AG08395 (cell line): ENCODE measurements around the gene HP1BP3.
"Not testable (repeated sequence)": the region's sequence is repeated elsewhere in the genome, so short reads cannot be mapped to it uniquely, and the experiment has no call there.

Experiments used
- DNase-seq: peaks from one replicate; pipeline ENCODE4 v3.0.0; 2012; ENCODE audit warnings: mixed read lengths, low spot score

The HP1BP3 gene

DNA sequence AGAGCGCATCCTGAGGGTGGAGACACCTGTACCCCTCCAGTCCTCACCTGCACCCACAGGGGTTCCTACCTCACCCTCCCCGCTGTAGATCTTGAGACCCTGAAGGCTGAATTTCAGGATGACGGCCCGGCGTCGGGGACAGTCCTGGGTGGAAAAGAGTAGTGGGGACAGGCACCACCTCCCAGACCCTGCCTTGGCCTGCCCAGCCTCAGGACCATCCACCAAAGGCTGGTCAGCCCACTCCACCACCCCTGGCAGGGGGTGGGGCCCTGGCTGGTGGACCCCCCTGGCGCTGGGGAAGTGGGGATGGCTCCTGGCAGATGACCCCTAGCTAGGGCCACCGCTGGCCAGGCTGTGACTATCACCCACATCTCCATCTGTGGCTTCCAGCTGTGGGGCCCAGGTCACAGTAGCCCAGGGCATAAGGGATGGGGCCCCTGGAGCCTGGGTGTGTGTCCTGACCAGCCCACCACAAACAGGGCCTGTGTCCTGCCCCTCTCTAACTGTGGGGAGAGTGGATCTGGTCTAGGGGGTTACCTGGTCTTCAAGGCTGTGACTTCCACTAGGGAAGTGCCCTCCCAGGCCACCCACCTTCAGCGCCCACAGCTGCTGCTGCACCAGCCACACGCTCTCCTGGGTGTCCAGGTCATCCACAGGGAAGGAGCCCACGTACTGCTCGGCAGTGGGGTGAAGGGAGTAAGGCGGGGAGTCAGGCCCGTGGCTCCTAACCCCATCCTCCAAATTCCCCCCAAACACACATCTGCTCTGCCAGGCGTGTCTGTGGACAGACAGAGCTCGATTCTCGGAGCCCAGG, 60.0 kb downstream of the HP1BP3 start:
- DNase-seq, result no peak

DNA sequence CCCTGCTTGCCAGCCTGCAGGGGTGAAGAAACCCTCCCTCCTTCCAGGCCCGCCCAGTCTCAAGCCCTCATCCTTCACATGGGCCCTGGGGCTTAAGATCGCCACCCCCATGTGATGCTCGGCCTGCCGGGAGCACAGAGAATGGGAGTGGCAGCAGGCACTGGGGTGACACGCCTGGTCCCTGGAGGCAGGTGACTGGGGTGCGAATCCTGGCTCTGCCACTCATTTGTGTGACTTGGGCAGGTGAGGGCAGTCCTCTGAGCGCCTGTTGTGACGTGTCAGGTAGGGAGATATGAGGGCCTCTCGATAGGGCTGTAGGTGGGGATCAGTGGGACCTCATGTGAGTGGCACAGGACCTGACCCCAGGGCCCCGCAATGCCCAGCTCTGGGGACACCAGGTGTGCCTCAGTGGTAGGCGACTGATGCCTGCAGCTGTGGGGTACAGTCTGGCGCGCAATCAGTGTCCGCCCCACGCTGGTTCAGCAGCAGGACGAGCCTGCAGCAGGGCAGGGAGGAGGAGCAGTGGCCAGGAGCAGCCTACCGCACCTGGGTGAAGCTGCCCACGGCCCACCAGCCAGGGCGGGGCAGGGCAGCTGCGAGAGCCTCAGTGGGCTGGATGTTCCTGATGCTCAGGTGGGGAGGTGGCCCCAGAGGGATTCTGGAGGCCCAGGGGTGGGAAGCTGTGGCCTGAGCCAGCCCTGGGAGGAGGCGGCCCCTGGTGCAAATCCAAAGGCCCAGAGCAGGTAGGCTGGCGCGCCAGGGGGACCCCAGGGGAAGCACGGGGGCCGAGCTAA, 60.8 kb downstream of the HP1BP3 start:
- no peak for DNase-seq

- peak; percentile 21 for DNase-seq
Observed at GRCh38 chr1:20725189-20726117, 61.7 kb downstream of the HP1BP3 start.

GRCh38 chr1:20724364-20725188, 62.5 kb downstream of the HP1BP3 start:
- DNase-seq, result no peak

DNA sequence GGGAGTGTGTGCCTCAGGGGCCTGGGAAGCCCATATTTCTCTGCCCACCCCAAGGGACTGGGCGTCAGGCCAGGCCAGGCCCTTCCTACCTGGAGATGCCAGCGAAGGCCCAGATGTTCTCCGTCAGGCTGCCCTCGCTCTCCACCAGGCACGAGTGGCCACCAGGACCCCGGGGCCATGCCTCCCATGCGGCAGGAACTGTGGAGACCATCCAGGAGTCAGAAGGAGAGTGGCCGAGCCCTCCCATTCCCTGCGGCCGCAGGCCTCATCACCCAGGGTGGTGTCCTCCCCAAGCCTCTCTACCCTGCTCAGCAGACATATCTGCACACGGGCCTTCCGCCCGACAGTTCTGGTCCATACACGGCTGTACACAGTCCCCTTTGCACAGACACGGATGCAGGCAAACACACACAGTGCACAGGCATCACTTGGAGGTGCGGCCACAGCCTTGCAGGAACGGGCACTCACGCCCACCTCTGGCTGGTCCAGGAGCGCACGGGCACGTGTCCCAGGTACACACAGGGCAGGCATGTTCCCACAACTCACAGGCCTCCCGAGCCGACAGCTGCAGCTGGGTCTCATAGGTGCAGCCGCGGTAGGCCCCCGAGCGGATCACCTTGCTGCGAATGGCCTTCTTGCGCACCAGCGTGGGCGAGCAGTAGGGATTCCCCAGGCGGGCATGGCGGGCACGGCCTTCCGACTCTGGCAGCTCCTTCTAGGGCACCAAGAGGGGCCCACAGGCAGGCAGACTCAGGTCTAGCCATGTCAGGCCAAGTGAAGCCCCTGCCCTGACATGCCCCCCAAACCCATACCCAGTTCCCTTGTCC, 63.4 kb downstream of the HP1BP3 start:
- no peak for DNase-seq

DNA sequence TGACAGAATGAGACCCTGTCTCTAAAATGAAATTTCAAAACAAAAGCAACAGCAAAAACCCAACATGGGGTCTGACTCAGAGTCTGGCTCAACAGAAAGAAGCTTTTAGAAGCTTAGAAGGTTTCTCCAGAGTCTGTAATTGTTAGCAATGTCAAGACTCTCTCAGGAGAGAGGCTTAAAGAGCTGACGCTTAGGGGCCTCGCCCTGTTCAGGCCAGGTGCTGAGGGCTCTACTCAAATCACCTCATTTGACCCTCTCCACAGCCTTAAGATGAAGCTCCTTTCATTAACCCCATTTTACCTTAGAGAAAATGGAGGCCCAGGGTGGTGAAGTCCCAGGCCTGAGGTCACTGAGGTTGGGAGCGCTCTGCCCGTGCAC, 64.0 kb downstream of the HP1BP3 start:
- DNase-seq, result no peak

- DNase-seq, result no peak
Observed at GRCh38 chr1:20721117-20722061, 65.7 kb downstream of the HP1BP3 start.

GRCh38 chr1:20720631-20721091, 66.4 kb downstream of the HP1BP3 start:
- DNase-seq, result no peak

DNA sequence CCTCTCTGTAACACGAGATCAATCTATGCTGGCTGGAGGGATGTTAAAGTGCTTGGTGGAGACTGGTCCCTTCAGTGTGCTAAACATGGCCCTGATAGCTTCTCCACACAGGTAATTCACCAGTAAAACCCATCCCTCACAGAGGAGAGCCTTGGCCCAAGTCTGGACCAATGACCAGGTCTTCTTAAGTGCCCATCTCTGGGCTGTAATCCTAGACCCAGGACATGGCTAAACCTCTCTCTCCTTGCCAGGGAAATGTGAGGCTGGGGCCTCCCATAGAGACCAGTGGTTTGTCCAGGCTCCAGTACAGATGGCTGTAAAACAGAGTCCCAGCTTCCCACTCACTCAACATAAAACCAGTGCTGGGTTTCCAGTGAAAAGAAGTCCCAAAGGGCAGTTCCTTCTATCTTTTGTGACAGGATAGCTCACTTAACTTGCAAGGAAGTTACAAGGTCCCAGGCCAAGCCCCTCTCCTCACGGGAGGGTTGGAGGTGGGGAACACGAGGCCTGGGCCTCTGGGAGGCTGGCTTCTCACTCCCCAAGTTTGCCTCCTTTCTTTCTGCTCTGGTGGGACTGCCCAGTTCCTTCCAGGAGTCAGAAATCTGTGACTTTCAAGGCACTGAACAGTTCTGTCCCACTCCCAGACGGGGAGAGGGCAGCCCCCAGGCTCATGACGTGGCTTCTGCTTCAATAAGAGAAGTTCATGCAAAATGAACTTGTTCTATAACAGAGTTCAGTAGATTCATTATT, 67.1 kb downstream of the HP1BP3 start:
- no peak for DNase-seq

DNA sequence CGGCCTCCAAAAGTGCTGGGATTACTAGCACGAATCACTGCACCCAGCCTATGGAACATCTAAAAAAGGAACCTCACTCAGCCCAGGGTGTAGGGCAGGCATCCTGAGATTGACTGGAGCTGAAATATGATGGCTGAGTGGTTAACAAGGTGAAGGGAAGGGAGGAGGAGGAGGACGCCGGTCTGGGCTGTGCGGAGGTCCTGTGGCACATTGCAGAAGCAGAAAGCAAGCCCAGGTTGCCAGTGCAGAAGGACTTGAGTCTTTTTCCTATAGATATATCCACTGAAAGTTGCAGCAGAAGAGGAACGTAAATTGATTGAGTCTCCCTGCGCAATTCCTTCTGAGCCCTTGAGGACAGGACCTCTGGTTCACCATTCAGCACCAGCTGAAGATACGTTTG, 67.8 kb downstream of the HP1BP3 start:
- DNase-seq, result no peak

- not testable (repeated sequence) for DNase-seq
Observed at GRCh38 chr1:20718343-20718882, 68.7 kb downstream of the HP1BP3 start.

DNA sequence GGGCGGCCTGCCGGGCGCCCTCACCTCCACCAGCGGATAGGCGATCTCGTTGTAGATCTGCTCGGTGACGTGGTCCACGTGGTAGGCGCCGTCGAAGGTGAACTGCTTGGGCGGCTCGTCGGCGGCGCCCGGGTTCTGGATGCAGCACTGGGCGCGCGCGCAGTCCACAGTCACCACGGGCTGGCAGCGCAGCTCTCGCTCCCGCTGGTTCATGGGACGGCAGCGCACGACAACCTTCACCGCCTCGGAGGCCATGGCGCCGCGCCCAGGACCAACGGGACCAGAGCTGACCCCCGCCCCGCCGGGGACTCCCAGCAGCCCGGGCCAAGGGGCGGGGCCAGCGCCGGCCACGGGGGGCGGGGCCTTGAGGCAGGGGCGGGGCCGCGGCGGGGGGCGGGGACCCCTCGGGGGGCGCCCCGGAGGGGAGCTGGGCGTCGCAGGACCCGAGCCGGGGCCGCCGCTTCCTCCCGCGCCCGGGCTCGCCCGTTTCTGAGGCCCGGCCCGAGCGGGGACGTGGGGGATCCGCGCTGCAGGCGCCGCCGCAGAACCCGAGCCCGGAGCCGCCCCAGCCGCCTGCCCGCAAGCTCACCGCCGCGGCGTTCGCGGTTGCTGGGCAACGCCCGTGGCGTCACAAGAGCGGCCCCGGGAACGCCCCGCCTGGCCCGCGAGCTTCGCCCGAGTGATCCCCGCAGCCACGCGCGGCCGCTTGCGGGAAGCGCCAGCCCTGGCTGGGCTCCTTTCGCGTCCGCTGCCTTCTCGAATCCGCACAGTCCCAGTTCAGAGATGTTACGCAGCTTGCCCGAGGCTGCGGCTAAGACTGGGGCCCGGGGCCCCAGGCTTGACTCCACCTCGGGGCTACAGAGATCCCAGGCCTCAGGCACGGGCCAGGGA, 69.4 kb downstream of the HP1BP3 start, which contains the start of gene KIF17:
TSS of gene KIF17 (minus strand) at position 556 of the 891 bp plus-strand sequence. CDS start at position 255, 301 bp downstream.
- peak; percentile 89 for DNase-seq

DNA sequence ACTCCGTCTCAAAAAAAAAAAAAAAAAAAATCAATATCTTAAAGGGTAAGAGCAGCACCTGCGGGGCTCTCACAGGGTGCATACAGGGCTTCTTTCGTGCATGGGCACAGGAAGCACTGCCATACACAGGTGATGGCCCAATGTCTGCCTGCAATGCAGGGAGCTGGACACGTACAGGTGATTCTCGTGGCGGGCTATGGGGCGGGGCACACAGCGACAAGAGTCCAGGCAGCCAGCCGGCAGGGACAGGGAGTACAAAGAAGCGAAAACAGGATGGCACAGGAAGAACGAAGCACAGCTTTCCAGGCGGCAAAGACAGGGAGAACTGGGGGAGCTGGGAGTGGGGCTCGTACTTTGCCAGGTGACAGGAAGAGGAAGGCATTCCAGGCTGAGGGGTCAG, 70.9 kb downstream of the HP1BP3 start:
- no peak for DNase-seq

- no peak for DNase-seq
Observed at GRCh38 chr1:20715406-20715805, 71.7 kb downstream of the HP1BP3 start.

GRCh38 chr1:20713440-20713839, 73.7 kb downstream of the HP1BP3 start:
- DNase-seq, result no peak

- DNase-seq, result no peak
Observed at GRCh38 chr1:20712215-20712577, 74.9 kb downstream of the HP1BP3 start.
